Measurements from ENCODE around the gene POU2F3. TPM values are rescaled to one million over a fixed set of nuclear protein-coding genes. Genes with fewer than 3 reads are reported as not detected.

Gene POU2F3
- total RNA-seq (2014; rRNA removed; shearing (Covaris generic)): 0.11 and 0.50 TPM in 2 replicates

GRCh38 chr11:120239713-120240640 is at the start of gene POU2F3:
TSS of gene POU2F3 (plus strand) at chr11:120240140. CDS start at chr11:120240344, 204 bp downstream.

GRCh38 chr11:120210626-120211521 is 29.1 kb upstream of the POU2F3 start, which contains the start of gene OAF:
TSS of gene OAF (plus strand) at chr11:120211032. CDS start at chr11:120211280, 248 bp downstream.

GRCh38 chr11:120324932-120325810 is 85.2 kb downstream of the POU2F3 start, which contains the start of gene TLCD5:
TSS of gene TLCD5 (plus strand) at chr11:120325299. CDS start at chr11:120327442, 2,143 bp downstream.

GRCh38 chr11:120335908-120336640 is 96.1 kb downstream of the POU2F3 start, which contains the start of gene ARHGEF12:
TSS of gene ARHGEF12 (plus strand) at chr11:120336413. CDS start at chr11:120337244, 831 bp downstream.

Small RNA genes lying within 50 kb of the gene (small RNA-seq; reads per million reads assigned to genes)
- gene RF00100: 5,726 reads per million, percentile 100 among the genes with 10 or more reads in this experiment

Other genes starting within 250 kb of the POU2F3 start
- 0.08 and 2.1 TPM in 2 replicates for gene TRIM29, start 102.0 kb upstream of the POU2F3 start, total RNA-seq (2014; rRNA removed; shearing (Covaris generic))
- gene OAF, start 29.1 kb upstream of the POU2F3 start, total RNA-seq (2014; rRNA removed; shearing (Covaris generic)): 160 and 164 TPM in 2 replicates
- 8.8 and 10.8 TPM in 2 replicates for gene TLCD5, start 85.2 kb downstream of the POU2F3 start, total RNA-seq (2014; rRNA removed; shearing (Covaris generic))
- gene ARHGEF12, start 96.3 kb downstream of the POU2F3 start, total RNA-seq (2014; rRNA removed; shearing (Covaris generic)): 31.6 and 40.9 TPM in 2 replicates

Data from A375 (cell line).